ENCODE measurements around the gene TSSC4.

TSSC4 gene

DNA sequence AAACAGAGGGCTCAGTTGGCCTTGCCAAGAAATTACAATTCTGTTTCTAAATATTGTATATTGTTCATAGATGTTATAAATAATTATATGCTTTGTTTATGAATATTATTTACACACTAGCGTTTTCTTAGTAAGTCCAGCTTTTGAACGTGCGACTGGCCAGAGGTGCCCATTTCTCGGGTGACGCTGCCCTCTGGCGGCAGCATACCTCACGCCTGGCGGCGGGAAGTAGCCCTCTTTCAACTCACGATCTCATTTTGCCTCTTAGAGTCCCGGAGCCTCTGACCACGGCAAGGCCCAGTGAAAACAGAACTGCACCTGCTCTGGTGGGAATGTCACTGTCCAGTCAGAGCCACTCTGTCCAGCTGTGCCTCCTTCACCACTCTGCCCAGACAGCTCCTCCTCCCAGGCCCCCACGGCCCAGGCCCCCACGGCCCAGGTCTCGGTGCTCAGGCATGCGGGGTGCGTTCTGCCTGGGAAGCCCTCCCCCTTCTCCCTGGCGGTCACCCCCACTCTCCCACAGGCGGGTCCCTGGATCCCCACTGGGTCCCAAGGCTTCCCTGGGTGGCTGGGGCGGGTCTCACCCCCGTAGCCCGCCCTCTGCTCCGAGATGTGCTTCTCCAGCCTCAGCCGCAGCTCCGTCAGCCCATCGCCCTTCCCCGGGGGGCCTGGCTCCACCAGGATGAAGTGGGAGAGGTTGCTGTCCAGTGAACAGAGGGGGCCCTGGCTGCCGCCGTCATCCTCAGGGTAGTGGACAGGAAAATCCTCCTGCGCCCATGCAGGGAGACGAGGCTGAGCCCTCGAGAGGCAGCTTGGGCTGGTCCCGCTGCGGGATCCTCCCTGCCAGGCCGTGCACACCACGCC is 19.3 kb downstream of the TSSC4 start:
- no peak for DNase-seq

DNA sequence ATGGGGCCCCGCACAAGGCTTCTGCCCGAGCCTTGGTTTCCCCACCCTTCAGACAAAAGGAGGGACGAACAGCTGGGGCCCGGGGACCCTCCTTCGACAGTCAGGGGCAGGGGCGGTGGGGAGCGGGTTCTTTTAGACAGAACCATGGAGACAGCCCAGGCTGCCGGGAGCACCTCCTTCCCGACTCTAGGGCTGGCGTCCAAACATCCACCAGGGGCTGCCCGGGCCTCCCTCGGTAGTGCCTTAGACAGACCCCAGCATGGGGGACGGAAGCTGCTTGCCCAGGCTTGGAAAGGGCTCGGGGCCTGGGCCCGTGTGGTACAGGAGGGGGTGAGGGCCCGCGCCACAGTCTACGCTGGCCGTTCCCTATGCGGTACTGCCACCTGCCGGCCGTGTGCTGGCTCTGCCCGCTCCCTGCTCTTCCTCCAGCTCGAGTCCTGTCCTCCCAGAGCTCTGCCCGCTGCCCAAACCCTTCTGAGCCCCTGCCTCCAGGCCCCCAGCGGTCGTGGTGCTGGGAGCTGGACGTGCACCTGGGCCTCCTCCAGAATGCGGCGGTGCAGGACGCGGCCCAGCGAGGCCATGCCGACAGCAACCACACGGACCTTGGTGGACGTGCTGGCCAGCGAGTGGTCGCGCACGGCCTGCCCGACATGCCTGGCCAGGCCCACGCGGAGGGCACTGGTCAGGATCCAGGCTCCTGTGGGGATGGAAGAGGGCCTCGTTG is 20.1 kb downstream of the TSSC4 start:
- no peak for DNase-seq

DNA sequence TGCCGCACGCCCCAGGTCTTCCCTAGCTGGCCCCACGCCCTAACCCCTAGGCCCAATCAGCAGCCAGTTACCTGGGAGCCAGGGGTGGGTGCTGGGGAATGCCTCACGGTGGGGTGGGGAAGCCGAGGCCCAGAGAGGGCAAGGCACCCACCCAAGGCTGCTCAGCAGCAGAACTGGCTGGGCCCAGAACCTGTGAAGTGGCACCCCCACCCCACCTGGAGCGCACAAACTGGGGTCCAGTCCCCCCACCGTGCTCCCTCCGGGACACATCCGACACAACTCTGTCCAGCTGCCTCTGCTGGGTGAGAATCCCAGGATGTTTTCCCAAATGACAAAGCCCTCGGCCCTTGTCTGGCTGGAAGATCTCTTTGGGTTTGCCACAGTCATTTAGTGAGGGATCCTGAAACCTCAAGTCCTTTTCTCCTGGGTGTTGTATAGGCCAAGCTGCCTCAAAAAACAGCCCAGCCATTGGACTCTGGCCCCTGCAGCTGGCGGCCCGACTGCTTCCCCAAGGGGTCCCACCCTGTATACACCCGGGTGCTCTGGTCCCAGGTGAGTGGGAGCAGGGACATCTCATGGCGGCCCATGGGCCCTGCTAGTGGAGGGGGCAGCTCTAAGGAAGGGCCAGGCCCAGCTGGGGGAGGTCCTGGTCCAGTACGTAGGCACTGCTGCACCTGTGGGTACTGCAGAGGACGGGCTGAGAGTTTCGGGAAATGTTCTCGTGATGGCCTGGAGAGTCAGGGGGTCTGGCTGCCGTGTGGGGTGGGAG is 20.9 kb downstream of the TSSC4 start:
- no peak for DNase-seq

DNA sequence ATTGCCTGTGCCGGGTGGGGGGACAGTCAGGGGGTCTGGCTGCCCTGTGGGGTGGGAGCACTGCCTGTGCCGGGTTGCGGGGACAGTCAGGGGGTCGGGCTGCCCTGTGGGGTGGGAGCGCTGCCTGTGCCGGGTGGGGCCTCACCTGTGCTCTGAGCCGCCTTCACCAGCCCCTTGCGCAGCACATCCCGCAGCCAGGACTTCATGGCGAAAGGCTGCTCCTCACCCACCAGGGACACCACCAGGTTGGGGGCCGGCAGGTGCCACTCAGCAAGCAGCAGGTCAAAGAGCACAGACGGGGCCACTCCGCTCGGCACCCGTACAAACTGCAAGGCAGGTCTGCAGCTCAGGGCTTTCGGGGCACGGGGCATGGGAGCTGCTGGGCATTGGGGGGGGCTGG is 21.4 kb downstream of the TSSC4 start:
- no peak for DNase-seq

DNA sequence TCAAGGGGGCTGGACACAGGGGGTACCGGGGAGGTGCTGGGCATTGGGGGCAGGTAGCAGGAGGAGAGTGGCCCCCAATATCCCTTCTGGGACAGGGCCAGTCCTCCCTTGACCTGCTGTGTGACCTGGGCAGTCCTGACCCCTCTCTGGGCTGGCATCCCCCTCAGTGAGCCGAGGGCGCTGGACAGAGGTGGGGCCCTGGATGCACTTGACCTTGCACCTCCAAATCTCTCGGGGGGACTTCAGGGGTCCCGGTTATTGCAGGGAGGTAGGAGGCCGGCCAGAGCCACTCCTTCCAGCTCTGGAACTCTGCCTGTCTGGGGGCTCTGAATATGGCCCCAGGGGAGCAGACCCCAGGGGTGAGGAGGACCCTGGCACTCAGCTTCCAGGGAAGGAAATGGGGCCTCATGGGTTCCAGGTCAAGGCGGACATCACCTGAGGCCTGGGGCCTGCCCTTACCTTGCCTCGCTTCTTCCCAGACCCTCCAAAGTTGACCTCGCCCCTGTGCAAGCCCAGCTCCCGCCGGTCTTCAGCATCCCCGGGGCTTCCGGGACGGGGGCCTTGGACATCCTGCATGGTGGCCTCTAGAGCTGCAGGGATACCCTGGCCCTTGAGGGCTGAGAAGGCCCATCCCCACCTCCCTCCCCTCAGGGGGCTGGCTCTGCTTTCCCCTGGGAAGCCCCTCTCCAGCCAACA is 22.1 kb downstream of the TSSC4 start:
- no peak for DNase-seq

DNA sequence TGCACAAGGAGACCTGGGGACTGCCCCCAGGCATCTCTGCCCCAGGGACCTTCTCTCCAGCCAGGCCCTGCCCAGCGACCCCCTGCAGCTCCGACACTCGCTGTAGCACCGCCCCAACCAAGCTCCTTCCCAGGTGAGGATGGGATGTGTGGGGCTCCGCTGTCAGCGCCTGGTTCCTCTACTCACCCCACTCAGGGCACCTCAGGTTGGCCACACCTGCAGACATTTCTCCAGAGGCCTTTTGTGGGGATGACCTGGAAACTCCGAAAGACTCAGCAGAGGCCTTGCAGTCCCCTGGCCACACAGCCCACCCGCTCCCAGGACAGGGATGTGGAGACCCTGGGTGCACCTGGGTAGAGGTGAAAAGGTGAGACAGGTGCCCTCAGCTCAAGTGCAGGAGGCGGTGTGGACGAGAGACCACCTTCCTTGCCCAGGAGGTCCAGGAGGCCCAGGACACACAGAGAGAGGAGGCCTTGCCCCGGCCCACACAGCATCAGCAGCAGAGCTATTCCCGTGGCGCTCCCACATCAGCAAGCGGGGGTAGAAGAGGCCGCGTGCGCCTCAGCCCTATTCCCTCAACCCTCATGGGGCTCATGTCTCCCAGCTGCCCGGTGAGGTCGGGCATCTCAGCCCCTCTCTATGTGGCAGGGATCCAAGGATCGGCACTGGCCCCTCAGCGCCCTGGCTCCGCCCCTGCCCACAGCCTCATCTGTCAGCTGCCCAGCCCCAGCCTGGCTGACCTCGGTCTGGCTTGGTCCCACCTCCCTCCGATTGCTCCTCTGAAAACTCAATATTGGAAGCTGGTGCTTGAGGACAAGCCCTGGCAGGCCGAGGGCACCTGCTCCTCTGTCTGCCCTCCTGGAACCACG is 22.8 kb downstream of the TSSC4 start:
- DNase-seq: no peak

DNA sequence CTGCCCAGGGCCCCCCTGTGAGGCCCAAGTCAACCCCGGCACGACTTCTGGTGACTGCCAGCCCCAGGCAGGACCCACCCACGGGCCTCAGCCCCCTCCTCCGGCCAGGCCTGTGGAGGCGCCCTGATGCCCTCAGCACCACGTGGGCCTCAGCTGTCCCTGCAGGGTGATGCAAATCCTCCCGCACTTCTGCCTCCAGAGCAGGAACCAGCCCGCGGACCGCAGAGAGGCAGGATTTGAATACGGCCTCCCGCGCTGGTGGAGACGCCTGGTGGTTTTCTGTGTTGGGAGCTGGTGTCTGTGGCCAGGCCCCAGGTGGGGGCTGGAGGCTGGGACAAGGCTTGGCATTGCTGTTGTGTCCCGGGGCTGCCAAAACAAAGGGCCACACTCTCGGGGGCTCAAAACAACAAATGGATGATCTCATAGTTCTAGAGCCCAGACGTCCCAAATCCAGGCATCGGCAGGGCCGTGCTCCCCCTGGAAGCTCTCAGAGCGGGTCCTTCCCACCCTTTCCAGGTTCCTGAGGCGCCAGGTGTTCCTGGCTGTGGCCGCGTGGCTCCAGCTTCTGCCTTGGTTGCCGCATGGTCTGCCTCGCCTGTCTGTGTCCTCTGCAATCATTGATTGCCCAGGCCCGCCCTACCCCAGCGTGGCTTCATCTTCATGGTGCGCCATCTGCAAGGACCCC is 24.4 kb downstream of the TSSC4 start:
- DNase-seq: no peak

DNA sequence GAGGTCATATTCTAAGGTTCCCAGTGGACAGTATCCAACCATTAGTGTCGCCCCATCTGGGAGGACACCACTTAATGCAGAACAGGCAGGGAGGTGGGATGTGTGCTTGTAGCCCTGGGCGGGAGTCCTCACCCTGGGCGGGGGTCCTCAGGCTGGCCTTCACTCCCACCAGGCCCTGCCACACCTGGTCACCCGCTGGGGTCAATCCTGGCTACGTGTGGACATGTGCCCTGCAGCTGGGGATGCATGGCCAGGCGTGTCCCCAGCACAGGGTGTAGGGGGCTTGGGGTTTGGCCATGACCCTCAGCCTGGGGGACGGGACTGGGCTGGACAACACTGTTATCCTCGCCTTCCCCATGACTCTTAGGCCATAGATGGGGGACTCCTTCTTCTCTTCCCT is 25.0 kb downstream of the TSSC4 start:
- DNase-seq: no peak

DNA sequence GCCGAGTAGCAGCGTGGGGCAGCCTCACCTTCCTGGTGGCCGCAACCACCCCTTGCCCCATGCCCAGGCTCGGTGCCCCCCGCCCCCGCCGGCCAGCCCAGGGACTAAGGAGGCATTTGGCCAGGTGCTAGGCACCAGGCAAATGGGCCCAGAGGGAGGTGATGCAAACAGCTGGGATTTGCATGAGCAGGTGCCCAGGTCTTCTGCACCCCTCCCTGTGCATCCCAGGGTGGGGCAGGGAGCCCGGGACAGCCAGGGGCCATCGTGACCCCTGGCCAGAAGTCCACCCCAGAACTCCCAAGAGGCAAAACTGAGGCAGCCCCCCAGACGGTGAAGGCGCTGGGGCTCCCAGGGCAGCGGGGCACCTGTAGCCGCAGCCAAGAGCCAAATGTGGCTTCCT is 25.7 kb downstream of the TSSC4 start:
- no peak for DNase-seq

DNA sequence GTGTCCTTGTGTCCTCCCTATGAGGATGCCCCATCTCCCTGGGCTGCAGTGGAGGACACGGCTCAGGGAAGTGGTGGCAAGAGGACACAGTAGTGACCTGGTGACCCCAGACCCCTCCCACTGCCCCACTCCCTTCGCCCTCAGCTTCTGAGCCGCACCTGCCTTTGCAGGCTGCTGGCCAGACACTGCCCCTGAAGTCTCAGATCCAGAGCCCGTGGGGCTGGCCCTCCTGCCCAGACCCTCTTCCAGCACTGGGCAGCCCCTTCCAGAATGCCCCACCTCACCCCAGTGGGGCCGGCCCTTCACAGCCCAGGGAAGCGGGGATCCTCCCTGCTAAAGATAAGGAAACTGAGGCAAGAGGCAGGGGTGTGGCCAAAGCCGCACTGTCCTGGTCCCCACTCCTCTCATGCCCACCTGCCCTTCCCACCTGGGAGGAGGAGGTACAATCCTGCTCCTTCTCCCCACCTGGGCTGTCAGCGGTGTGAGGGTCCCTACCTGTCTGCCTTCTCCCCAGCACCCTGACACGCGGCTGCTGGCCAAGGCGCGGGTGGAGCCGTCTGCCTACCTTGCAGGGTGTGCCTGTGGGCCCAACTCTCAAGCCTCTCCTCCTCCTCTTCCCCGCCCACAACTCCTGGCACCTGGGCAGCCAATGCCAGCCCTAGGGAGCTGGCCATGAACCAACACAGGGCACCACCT is 26.4 kb downstream of the TSSC4 start:
- no peak for DNase-seq

DNA sequence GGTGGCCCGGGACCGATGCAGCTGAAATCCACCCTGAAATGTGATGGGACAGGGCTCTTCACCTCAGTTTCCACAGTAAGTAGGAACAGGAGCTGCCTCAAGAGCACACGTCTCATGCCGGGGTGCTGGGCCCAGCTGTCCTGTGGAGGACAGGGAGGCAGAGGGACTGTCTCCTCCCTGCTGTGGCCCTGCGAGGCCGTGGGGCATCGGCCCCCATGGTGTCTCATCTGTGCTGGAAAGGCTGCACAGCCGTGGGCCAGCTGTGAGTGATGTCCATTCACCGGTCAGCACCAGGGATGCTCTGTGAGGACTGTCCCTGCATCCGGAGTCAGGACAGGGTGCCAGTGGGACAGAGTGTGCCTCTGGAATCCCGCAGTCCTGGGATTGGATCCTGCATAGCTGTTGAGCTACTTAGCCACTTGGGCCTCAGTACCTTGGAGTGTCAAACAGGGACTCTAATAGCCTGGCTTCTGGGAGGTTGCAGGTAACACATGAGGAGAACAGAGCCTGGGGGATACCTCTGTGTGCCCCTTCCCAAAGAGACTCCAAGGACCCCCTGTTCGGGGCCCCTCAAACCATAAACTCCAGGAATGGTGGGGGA is 27.3 kb downstream of the TSSC4 start:
- no peak for DNase-seq

DNA sequence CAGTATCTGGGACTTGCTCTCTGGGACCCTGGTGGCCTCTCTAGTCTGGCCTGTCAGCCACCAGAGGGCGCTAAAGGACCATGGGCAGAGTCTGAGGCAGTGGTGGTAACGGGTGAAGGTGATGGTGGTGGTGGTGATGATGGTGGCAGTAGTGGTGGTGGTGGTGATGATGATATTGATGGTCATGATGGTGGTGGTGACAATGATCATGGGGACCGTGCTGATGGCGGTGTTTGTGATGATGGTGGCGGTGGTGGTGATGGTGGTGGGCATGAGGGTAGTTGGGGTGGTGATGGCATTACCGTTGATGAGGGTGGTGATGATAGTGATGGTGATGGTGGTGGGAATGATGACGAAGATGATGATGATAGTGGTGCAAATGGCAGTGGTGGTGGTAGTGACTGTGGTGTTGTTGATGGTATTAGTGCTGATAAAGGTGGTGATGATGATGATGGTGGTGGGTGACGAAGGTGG is 27.8 kb downstream of the TSSC4 start:
- DNase-seq: no peak

DNA sequence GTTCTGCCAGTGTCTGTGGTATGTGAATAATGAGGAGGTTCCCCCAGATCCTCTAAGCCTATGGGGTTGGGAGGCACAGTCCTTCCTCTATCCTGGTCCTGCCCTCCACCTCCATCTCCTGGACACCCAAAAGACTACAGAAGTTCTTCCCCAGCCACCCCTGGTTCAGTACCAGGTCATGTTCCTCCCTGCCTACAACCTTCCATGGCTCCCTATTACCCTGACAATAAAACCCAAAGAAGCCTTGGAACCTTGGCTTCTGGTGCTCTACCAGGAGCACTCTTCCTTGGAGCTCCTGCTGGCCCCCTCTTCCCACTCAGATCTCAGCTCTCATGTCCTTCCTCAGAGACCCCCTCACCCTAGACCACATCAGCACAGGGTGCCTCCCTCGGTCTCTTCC is 30.8 kb downstream of the TSSC4 start:
- DNase-seq: no peak

DNA sequence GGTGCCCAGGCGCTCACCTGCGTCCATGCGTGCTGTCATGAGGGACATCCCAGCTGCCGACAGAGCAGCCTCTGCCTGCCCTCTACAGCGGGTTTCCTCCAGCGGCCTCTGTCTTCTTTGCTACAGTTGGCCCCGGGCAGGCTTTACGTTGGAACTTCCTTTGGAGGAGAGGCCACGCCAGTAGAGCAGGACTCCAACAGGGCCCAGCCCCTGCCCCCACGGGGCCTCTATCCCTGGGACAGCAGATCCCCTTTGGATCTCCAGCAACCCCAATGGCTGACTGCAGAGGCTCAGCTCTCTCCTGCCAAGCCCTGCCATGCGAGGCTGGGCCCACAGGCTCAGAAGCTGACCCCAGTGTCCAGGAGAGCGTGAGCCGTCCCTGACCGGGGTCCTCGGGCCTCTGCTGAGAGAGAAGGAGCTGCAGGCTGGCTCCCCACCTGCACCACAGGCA is 31.6 kb downstream of the TSSC4 start:
- no peak for DNase-seq

DNA sequence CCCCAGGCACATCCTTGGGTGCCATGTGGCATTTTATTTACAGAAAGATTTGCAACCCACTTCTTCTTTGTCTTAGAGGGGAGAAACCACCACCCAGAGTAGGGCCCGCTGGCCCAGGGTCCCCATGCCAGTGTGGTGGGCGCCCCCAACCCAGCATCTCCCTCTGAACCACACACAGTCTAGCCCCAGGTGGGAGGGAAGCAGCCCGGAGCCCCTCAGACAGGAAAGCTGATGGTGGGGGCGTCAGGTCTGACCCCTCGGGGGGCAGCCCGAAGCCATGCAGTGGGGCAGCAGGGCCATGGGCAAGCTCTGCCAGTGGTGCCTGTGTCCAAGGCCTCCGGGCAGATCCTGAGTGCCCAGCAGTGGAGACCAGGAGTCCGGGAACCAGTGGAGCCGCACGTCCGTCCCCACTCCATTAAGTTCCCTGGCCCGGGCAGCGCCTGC is 32.1 kb downstream of the TSSC4 start:
- DNase-seq: no peak

DNA sequence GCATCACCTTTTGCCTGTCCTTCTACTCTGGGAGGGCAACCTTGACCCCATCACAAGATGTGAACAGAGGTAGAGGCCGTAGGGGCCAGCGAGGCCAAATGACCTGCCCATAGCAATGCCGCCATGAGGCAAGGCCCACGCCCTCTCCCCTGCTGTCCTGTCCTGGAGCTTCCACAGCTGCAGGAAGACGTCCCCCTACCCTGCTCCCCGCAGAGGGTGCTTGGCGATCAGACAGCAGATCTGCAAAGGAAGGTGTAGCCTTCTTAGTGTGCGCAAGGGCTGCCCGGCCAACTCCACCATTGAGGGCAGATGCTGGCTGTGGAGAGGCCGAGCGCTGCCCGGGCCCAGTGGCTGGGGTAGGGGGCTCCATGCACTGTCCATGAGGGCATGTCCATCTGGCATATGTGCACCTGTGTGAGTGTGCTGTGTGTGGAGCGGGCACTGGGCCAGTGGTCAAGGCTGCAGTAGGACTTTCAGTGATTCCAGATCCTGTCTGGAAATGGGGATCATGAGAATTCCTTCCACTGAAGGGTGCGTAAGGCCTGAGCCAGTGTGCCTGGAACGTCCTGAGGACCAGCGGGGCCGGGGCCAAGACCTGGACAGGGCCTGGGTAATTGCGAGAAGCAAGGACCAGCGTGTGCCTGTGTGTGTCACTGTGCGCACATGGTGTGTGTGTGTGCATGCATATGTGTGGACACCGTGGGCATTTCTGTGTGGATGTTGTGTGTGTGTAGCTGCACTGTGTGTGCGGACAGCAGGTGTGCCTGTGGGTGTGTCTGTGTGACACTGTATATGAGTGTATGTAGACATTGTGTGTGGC is 32.8 kb downstream of the TSSC4 start:
- no peak for DNase-seq

DNA sequence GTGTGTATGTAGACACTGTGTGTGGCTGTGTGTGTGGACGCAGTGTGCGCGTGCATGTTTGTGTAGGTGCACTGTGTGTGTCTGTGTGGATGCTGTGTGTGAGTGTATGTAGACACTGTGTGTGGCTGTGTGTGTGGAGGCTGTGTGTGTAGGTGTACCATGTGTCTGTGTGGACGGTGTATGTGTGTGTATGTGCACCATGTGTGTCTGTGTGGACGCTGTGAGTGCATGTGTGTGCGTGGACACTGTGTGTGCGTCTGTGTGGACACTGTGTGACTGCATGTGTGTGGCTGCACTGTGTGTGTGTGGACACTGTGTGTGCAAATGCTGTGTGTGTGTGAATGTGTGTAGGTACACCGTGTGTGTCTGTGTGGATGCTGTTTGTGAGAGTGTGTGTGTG is 33.5 kb downstream of the TSSC4 start:
- DNase-seq: no peak

DNA sequence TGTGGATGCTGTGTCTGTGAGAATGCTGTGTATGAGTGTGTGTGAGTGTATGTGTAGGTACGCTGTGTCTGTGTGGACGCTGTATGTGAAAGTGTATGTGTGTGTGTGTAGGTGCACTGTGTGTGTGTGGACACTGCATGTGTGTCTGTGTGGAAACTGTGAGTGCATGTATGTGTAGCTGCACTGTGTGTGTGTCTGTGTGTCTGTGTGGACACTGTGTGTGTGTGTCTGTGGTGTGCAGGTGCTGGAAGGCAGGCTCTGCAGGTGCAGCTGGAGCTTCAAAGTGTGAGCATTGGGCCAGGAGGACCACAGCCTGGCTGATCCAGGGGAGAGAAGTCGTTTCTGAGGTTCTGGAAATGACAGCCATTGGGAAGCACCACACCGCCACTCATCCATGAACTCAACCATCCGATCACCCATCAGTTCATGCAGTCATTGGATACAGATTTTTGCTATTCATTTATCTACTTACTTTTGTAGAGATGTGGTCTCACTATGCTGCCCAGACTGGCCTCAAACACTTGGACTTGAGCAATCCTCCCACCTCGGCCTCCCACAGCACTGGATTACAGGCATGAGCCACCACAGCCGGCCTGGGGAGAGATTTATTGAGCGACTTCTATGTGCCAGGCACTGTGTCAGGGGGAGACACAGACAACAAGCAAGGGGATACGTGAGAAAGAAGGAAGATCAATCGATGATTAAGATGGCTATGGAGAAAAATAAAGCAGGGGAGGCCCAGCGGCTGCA is 34.1 kb downstream of the TSSC4 start:
- no peak for DNase-seq
